SIG-M5 (cell line): ENCODE results near the gene PSMA2.
"Not testable (repeated sequence)": the region's sequence is repeated elsewhere in the genome, so short reads cannot be mapped to it uniquely, and the experiment has no call there.

ENCODE experiments used
- DNase-seq: peaks from one replicate; lab custom pipeline; 2025; lab: John Stamatoyannopoulos, UW

The PSMA2 gene

GRCh38 chr7:42906181-42906580 lies 25.8 kb downstream of the PSMA2 start:
- DNase-seq = no peak

- no peak for DNase-seq
Observed at GRCh38 chr7:42902331-42902730, 29.6 kb downstream of the PSMA2 start.

GRCh38 chr7:42900842-42901241 lies 31.1 kb downstream of the PSMA2 start:
- DNase-seq = no peak

- DNase-seq = no peak
Observed at GRCh38 chr7:42893346-42894240, 38.4 kb downstream of the PSMA2 start.

- DNase-seq = no peak
Observed at GRCh38 chr7:42886893-42887505, 45.0 kb downstream of the PSMA2 start.

- DNase-seq = no peak
Observed at GRCh38 chr7:42886129-42886528, 45.8 kb downstream of the PSMA2 start.

- DNase-seq = not testable (repeated sequence)
Observed at GRCh38 chr7:42885183-42885582, 46.8 kb downstream of the PSMA2 start.

GRCh38 chr7:42883950-42884349 lies 48.0 kb downstream of the PSMA2 start:
- DNase-seq = no peak

GRCh38 chr7:42880392-42880791 lies 51.6 kb downstream of the PSMA2 start:
- no peak for DNase-seq

- DNase-seq = no peak
Observed at GRCh38 chr7:42878303-42878702, 53.7 kb downstream of the PSMA2 start.

- no peak for DNase-seq
Observed at GRCh38 chr7:42877862-42878261, 54.1 kb downstream of the PSMA2 start.

- no peak for DNase-seq
Observed at GRCh38 chr7:42876182-42877068, 55.5 kb downstream of the PSMA2 start.

- no peak for DNase-seq
Observed at GRCh38 chr7:42869131-42870020, 62.6 kb downstream of the PSMA2 start.

GRCh38 chr7:42868480-42868879 lies 63.5 kb downstream of the PSMA2 start:
- no peak for DNase-seq
